Panc1 (cell line): ENCODE measurements around the gene RXFP4.

ENCODE experiments used
- CTCF ChIP-seq: fragments of 450-650 bp; IDR thresholded peaks from 2 replicates; pipeline ENCODE4 v1.5.1; 2017; ENCODE audit warnings: mild to moderate bottlenecking
- TCF7L2 ChIP-seq: IDR thresholded peaks from 2 replicates; pipeline ENCODE4 v1.6.1; 2011; ENCODE audit warnings: mild to moderate bottlenecking, low read depth, low read length, inconsistent platforms

- TF ChIP-seq CTCF (no peak), TCF7L2 (no peak)
These were observed 7.8 kb upstream of the RXFP4 start for GRCh38 chr1:155933591-155934096.
